K562 (cell line): Measurements from ENCODE around the gene ERGIC3. TPM values are rescaled to one million over a fixed set of nuclear protein-coding genes. Genes with fewer than 3 reads are reported as not detected.
A peak's percentile ranks its signal among the peaks of the same experiment; 100 is the strongest.

Source experiments
- ATAC-seq: fragments of 200-7000 bp; cut with Tn5 transposase; 3 replicates; pipeline ENCODE4 v1.9.1; 2020; ENCODE audit warnings: moderate library complexity
- BruUV-seq: library from RNA; stranded (reverse); fragments of 400-500 nt; replicated peaks from 2 replicates; lab custom pipeline; 2021; lab: Mats Ljungman, UMichigan
- CTCF ChIA-PET: fragments of 300-600 bp; formaldehyde crosslinking; extraction: SDS; loops from one replicate; lab custom pipeline; 2021; ENCODE audit warnings: low intra/inter-chr PET ratio; lab: Yijun Ruan, JAX
- POLR2A ChIA-PET: fragments of 300-600, 350-650 bp; sonication (Branson Sonifier 250); formaldehyde crosslinking; extraction: SDS; loops from one replicate; lab custom pipeline; 2021; ENCODE audit warnings: antibody characterized with exemption, inconsistent platforms; lab: Yijun Ruan, JAX
- DNase-seq, 4 experiments: peaks; one replicate each; pipeline versions ENCODE4 v3.0.0 to v3.0.0-alpha.2; 2011 to 2018; ENCODE audit warnings: low spot score in 3 of 4, mixed read lengths in 3 of 4; ENCODE audit errors: extremely low read depth in 1 of 4
- FAIRE-seq: peaks from 2 replicates; lab custom pipeline; 2011; peaks lifted over from hg19 to GRCh38; lab: Jason Lieb, UNC
- H2AFZ ChIP-seq: 2 replicates; pipeline ENCODE4 v1.6.0; 2011; ENCODE audit warnings: low read depth, low read length, control low read depth, inconsistent platforms
- H3K27ac ChIP-seq: fragments of 200-600 bp; 3 replicates; pipeline ENCODE4 v1.8.0; 2011; ENCODE audit warnings: low read depth, mild to moderate bottlenecking, control low read depth, inconsistent platforms, low read length, moderate library complexity, mixed read lengths; ENCODE audit errors: extremely low read depth
- H3K27me3 ChIP-seq, 2 experiments: fragments of 300-600 bp in 1 of 2; 2 replicates in 1 of 2; 3 replicates in 1 of 2; pipeline versions ENCODE4 v1.6.0 to v1.8.0; 2011; ENCODE audit warnings: inconsistent platforms in 2 of 2, low read length in 2 of 2, mild to moderate bottlenecking in 1 of 2, mixed read lengths in 1 of 2, moderate library complexity in 1 of 2; ENCODE audit not compliant: control insufficient read depth in 2 of 2, insufficient read depth in 2 of 2
- H3K36me3 ChIP-seq: fragments of 300-600 bp; 3 replicates; pipeline ENCODE4 v1.8.0; 2011; ENCODE audit warnings: mild to moderate bottlenecking, low read length, inconsistent platforms; ENCODE audit not compliant: control insufficient read depth, insufficient read depth
- H3K4me1 ChIP-seq, 2 experiments: fragments of 200-600 bp in 1 of 2; replicated peaks in 1 of 2; 2 replicates in 1 of 2; 3 replicates in 1 of 2; pipeline versions ENCODE4 v1.5.1 to v1.8.0; 2011; ENCODE audit warnings: inconsistent platforms in 2 of 2, low read length in 2 of 2, mild to moderate bottlenecking in 1 of 2, mixed read lengths in 1 of 2, moderate library complexity in 1 of 2; ENCODE audit not compliant: control insufficient read depth in 2 of 2, insufficient read depth in 2 of 2
- H3K4me2 ChIP-seq: 2 replicates; pipeline ENCODE4 v1.6.1; 2011; ENCODE audit warnings: low read length, control low read depth, inconsistent platforms, mixed read lengths; ENCODE audit not compliant: insufficient read depth
- H3K4me3 ChIP-seq: fragments of 200-600 bp; sonication (generic), shearing (Covaris generic); 2 replicates; pipeline ENCODE4 v1.5.1; 2016; ENCODE audit warnings: control low read depth, inconsistent platforms
- H3K79me2 ChIP-seq: fragments of 200-600 bp; 3 replicates; pipeline ENCODE4 v1.8.0; 2011; ENCODE audit warnings: low read length, inconsistent platforms; ENCODE audit not compliant: control insufficient read depth, insufficient read depth
- H3K9ac ChIP-seq, 2 experiments: 2 replicates each; pipeline versions ENCODE4 v1.6.0 to v1.6.1; 2011; ENCODE audit warnings: low read depth in 2 of 2, low read length in 2 of 2, control low read depth in 1 of 2, inconsistent platforms in 1 of 2, mild to moderate bottlenecking in 1 of 2, mixed read lengths in 1 of 2; ENCODE audit not compliant: insufficient read depth in 1 of 2
- H3K9me1 ChIP-seq: one replicate; pipeline ENCODE4 v1.6.0; 2011; ENCODE audit warnings: inconsistent platforms, mild to moderate bottlenecking, low read length, moderate library complexity; ENCODE audit not compliant: control insufficient read depth, insufficient read depth
- H3K9me3 ChIP-seq: replicated peaks from 2 replicates; pipeline ENCODE4 v1.5.1; 2011; ENCODE audit warnings: low read depth, low read length, inconsistent platforms; ENCODE audit not compliant: control insufficient read depth, insufficient read depth
- H4K20me1 ChIP-seq: replicated peaks from 2 replicates; pipeline ENCODE4 v1.6.1; 2011; ENCODE audit warnings: low read length, inconsistent platforms, mixed read lengths; ENCODE audit not compliant: control insufficient read depth, insufficient read depth
- CAMTA2 ChIP-seq: fragments of 250-450 bp; sonication (Bioruptor Pico); conservative IDR thresholded peaks from 2 replicates; pipeline ENCODE4 v1.5.1; 2022
- FOSL1 ChIP-seq: fragments of 200-800 bp; sonication (Bioruptor generic); conservative IDR thresholded peaks from 2 replicates; pipeline ENCODE4 v1.6.1; 2016; ENCODE audit warnings: missing genetic modification characterization, missing compliant biosample characterization
- GABPA ChIP-seq: fragments of 200-800 bp; sonication (Bioruptor generic); conservative IDR thresholded peaks from 2 replicates; pipeline ENCODE4 v1.6.1; 2016; ENCODE audit warnings: low read depth, missing genetic modification characterization, missing compliant biosample characterization
- GATAD2A ChIP-seq: fragments of 450-650 bp; IDR thresholded peaks from 2 replicates; pipeline ENCODE4 v1.6.1; 2017
- HNRNPUL1 ChIP-seq: fragments of 200-400 bp; formaldehyde crosslinking; IDR thresholded peaks from 2 replicates; pipeline ENCODE4 v1.6.1; 2017; ENCODE audit warnings: low read length
- JUND ChIP-seq, 2 experiments: IDR thresholded peaks; 2 replicates in 1 of 2; 3 replicates in 1 of 2; pipeline ENCODE4 v1.6.1; 2011; ENCODE audit warnings: borderline replicate concordance in 2 of 2, low read depth in 2 of 2, low read length in 2 of 2, improper control_type of control experiment in 1 of 2, missing biosample characterization in 1 of 2, missing genetic modification characterization in 1 of 2, missing genetic modification reagents in 1 of 2
- MTA3 ChIP-seq: fragments of 450-650 bp; formaldehyde crosslinking; IDR thresholded peaks from 2 replicates; pipeline ENCODE4 v1.6.1; 2017; ENCODE audit warnings: mild to moderate bottlenecking, borderline replicate concordance
- NONO ChIP-seq, 2 experiments: fragments of 200-400 bp in 1 of 2; fragments of 450-650 bp in 1 of 2; formaldehyde crosslinking in 1 of 2; IDR thresholded peaks; 2 replicates each; pipeline ENCODE4 v1.6.1; 2017; ENCODE audit warnings: low read depth in 2 of 2, mild to moderate bottlenecking in 2 of 2, moderate library complexity in 2 of 2, low read length in 1 of 2
- RFX1 ChIP-seq: fragments of 450-650 bp; IDR thresholded peaks from 2 replicates; pipeline ENCODE4 v1.6.1; 2016; ENCODE audit warnings: mild to moderate bottlenecking, moderate library complexity
- RNF2 ChIP-seq: sonication (generic); IDR thresholded peaks from 2 replicates; pipeline ENCODE4 v1.6.1; 2016
- SMAD2 ChIP-seq: fragments of 150-350 bp; IDR thresholded peaks from 2 replicates; pipeline ENCODE4 v1.6.1; 2014; ENCODE audit warnings: low read depth, mild to moderate bottlenecking, low read length
- ZNF253 ChIP-seq: fragments of 250-450 bp; sonication (Bioruptor Pico); conservative IDR thresholded peaks from 2 replicates; pipeline ENCODE4 v1.6.1; 2021; ENCODE audit warnings: mild to moderate bottlenecking
- WGBS: fragments of 100-300 bp; shearing (Covaris generic); methylation state at CpG from one replicate; pipeline ENCODE4 v1.1.6; 2016; ENCODE audit warnings: low coverage, mixed read lengths; ENCODE audit not compliant: insufficient coverage; ENCODE audit errors: missing lambda C conversion rate; 5-methylcytosine and 5-hydroxymethylcytosine counted together
- in situ Hi-C: fragments of 300-500 bp; cut with MboI; formaldehyde crosslinking; loops from 4 replicates; pipeline ENCODE4 v1.15.0; 2018; ENCODE audit warnings: inconsistent platforms, mixed read lengths
- intact Hi-C: fragments of 100-400 bp; cut with micrococcal nuclease; formaldehyde crosslinking; loops from 2 replicates; pipeline ENCODE4 v1.14.2; 2022
- polyA plus RNA-seq, 8 experiments: library from polyadenylated mRNA; depleted of rRNA in 4 of 8; stranded (reverse) in 5 of 8; unstranded in 3 of 8; fragments of >200 nt; fragmentation: Nextera tagmentation in 2 of 8; fragmentation: Illumina TruSeq in 1 of 8; extraction: Ambion mirVana in 2 of 8; extraction: Trizol in 1 of 8; gene quantifications; 2 replicates each; pipeline versions ENCODE4 v1.2.1 to v1.2.3, GENCODE V29; 2011 to 2014; ENCODE audit warnings: inconsistent platforms in 1 of 8, missing spikeins in 1 of 8
- total RNA-seq, 7 experiments: library from RNA; depleted of rRNA in 6 of 7; stranded (reverse); fragments of >200 nt in 6 of 7; fragmentation: Illumina TruSeq in 2 of 7; extraction: Trizol in 2 of 7; gene quantifications; 2 replicates each; pipeline versions ENCODE4 v1.2.1 to v1.2.3, GENCODE V29; 2011 to 2021; ENCODE audit warnings: low replicate concordance in 1 of 7

ERGIC3 gene
- total and polyA plus RNA-seq, 9 of the 15 experiments (the other 6 are each of a cell fraction or from before 2014, with no cell fraction given): 121 to 278 (median 184) TPM

- TF ChIP-seq HNRNPUL1 (no peak), RNF2 (no peak)
These were observed 4.2 kb downstream of the ERGIC3 start (continued) for GRCh38 chr20:35546127-35546526.

- ATAC-seq: no peak
- no peaks in the 10 kb centered on the region; the same call in 1 of the 2 replicates for H4K20me1 ChIP-seq
- no peak overlapping the region for H3K4me3 ChIP-seq
- in situ Hi-C loops (no loop called here), intact Hi-C loops (no loop called here)
- H3K4me1 ChIP-seq: peaks cover 5 to 7% of the 10 kb centered on the region in 2 experiments; a peak in 2 of 5 replicates
- no peaks in the 10 kb centered on the region for H3K27me3 ChIP-seq
- peaks cover 76% of the 10 kb centered on the region for H3K36me3 ChIP-seq
- no peaks in the 10 kb centered on the region for H3K9me3 ChIP-seq
- no peak for FAIRE-seq
- H3K9ac ChIP-seq: no peak overlapping the region
- no peak overlapping the region for H2AFZ ChIP-seq
- peak in 1 of 4 experiments; percentile 22 for DNase-seq
- H3K79me2 ChIP-seq: peaks cover 7% of the 10 kb centered on the region
- no peak overlapping the region for H3K27ac ChIP-seq
- no peak for TF ChIP-seq GATAD2A
- no peak for TF ChIP-seq NONO (IDR thresholded peaks at IDR 0.05; ENCODE audit: low read depth in 2 of 2, low read length in 1 of 2)
- no peak for TF ChIP-seq CAMTA2 (CRISPR knock-in tag)
- TF ChIP-seq GABPA (tag): no peak
- no peak for TF ChIP-seq JUND (IDR thresholded peaks at IDR 0.05; ENCODE audit: borderline replicate concordance, low read depth, low read length)
- no peak for TF ChIP-seq JUND (tag; IDR thresholded peaks at IDR 0.05; ENCODE audit: borderline replicate concordance, low read depth, low read length)
- no peak for TF ChIP-seq RFX1
- TF ChIP-seq ZNF253 (CRISPR knock-in tag): no peak
- TF ChIP-seq FOSL1 (tag): no peak
- TF ChIP-seq SMAD2: no peak
- no peak for TF ChIP-seq MTA3
- BruUV-seq: no TSS peak
- ChIA-PET CTCF (no interaction called here), POLR2A (interaction anchor here (1.0 kb wide), 1 partner anchor 69 kb away, joined by 4 read pairs; no protein-coding TSS in a partner anchor)
- H3K4me2 ChIP-seq: no peak overlapping the region
- 81% methylated on average over 8 of the region's 9 CpGs for WGBS
- H3K9me1 ChIP-seq: no peaks in the 10 kb centered on the region
These were observed 5.5 kb downstream of the ERGIC3 start for GRCh38 chr20:35547329-35547728.
